ENCODE data around the gene SYTL3. TPM values are rescaled to one million over a fixed set of nuclear protein-coding genes. Genes with fewer than 3 reads are reported as not detected.

The SYTL3 gene
- total and polyA plus RNA-seq, 7 donors = 1.7 to 17.3 (median 4.1) TPM

DNA sequence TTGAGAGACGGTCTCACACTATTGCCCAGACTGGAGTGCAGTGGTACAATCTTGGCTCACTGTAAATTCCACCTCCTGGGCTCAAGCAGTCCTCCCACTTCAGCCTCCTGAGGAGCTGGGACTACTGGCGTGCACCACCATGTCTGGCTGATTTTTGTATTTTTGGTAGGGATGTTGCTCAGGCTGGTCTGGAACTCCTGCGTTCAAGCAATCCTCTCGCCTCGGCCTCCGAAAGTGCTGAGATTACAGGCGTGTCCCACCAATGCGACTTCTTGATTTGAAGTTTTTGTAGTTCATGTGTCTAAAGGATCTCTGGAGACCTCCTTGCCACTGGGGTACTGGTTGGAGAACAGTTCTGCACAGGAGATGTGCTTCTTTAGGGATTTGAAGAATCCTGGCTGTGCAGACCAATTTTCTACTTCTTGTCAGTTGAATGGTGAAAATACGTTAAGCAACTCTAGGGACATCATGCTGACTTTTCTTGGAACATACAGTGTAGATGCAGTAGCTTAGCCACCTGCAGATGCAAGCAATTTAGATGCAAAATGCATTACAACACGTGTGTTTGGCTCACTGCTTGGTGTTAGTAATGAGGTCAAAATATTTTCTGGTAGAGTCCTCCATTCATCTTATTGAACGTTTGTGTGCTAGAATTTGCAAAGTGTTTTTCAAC is 28.2 kb downstream of the SYTL3 start:
- Histone ChIP-seq H3K27me3 (ENCODE audit: insufficient read depth in 3 of 3, low read length in 2 of 3) (no peaks in the 10 kb centered on the region), H3K27ac (no peak overlapping the region), H3K4me3 (no peak overlapping the region), H3K4me1 (no peaks in the 10 kb centered on the region), H3K9me3 (no peaks in the 10 kb centered on the region), H3K36me3 (ENCODE audit: insufficient read depth in 1 of 2, low read depth in 1 of 2) (no peaks in the 10 kb centered on the region)
- 74 to 83% (median 79%) methylated on average over 11 of the region's 11 CpGs for whole genome bisulfite sequencing, 3 donors
- no peak for ATAC-seq
- TF ChIP-seq, protein P1, sequence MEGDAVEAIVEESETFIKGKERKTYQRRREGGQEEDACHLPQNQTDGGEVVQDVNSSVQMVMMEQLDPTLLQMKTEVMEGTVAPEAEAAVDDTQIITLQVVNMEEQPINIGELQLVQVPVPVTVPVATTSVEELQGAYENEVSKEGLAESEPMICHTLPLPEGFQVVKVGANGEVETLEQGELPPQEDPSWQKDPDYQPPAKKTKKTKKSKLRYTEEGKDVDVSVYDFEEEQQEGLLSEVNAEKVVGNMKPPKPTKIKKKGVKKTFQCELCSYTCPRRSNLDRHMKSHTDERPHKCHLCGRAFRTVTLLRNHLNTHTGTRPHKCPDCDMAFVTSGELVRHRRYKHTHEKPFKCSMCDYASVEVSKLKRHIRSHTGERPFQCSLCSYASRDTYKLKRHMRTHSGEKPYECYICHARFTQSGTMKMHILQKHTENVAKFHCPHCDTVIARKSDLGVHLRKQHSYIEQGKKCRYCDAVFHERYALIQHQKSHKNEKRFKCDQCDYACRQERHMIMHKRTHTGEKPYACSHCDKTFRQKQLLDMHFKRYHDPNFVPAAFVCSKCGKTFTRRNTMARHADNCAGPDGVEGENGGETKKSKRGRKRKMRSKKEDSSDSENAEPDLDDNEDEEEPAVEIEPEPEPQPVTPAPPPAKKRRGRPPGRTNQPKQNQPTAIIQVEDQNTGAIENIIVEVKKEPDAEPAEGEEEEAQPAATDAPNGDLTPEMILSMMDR (IDR thresholded peaks at IDR 0.05) = no peak
- no peak for DNase-seq
- intact Hi-C loops (cut with DNase I) = no loop called here

DNA sequence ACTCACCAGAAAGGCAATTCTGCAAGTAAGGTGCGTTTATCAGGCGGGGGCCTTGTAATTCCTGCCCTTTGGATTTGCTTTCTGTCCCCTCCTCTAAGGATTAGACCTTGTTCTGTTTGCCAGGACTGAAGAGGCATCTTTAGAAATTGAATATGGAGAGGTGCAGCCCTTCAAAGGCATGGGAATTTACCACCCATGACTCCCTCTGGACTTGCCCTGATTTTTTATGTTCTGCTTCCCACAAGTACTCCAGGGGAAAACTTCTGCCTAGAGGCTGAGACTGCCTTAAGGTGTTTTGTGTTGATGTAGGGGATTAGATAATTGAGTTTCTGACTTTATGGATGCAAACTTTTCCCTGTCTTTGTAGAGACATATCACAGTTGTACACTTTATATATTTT is 30.2 kb downstream of the SYTL3 start:
- no peak for ATAC-seq

DNA sequence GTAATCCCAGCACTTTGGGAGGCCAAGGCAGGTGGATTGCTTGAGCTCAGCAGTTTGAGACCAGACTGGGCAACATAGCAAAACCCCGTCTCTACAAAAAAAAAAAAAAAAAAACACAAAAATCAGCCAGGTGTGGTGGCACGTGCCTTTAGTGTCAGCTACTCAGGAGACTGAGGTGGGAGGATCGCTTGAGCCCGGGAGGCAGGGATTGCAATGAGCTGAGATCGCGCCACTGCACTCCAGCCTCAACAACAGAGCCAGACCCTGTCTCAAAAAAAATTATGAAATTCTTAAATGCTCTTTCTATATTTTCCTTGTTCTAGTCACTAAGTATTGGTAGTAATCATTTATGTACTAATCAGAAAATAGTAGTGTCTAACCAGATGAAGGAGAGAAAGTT is 30.6 kb downstream of the SYTL3 start:
- TF ChIP-seq, protein P1 (IDR thresholded peaks at IDR 0.05) = no peak
- peaks cover 0 to 9% of the 10 kb centered on the region in 2 donors for H3K36me3 ChIP-seq (ENCODE audit: insufficient read depth in 1 of 2, low read depth in 1 of 2)
- H3K27ac ChIP-seq = no peak overlapping the region
- ATAC-seq = no peak
- no peaks in the 10 kb centered on the region for H3K9me3 ChIP-seq
- 92 to 97% (median 94%) methylated on average over 6 of the region's 6 CpGs for WGBS, 3 donors
- peaks cover 8% of the 10 kb centered on the region for H3K4me1 ChIP-seq
- H3K4me3 ChIP-seq = no peak overlapping the region
- intact Hi-C loops (cut with DNase I) = no loop called here
- no peaks in the 10 kb centered on the region for H3K27me3 ChIP-seq (ENCODE audit: insufficient read depth in 3 of 3, low read length in 2 of 3)
- DNase-seq = no peak

More for the DNA sequence above, 30.2 kb downstream of the SYTL3 start:
- TF ChIP-seq, protein P1 (IDR thresholded peaks at IDR 0.05) = no peak
- no peak overlapping the region for H3K4me3 ChIP-seq
- DNase-seq = no peak
- intact Hi-C loops (cut with DNase I) = no loop called here
- H3K27me3 ChIP-seq (ENCODE audit: insufficient read depth in 3 of 3, low read length in 2 of 3) = no peaks in the 10 kb centered on the region
- H3K4me1 ChIP-seq = peaks cover 7% of the 10 kb centered on the region
- H3K36me3 ChIP-seq (ENCODE audit: insufficient read depth in 1 of 2, low read depth in 1 of 2) = peaks cover 0 to 9% of the 10 kb centered on the region in 2 donors
- H3K27ac ChIP-seq = no peak overlapping the region
- no peaks in the 10 kb centered on the region for H3K9me3 ChIP-seq
- 84 to 97% (median 88%) methylated on average over 2 of the region's 2 CpGs for WGBS, 3 donors

DNA sequence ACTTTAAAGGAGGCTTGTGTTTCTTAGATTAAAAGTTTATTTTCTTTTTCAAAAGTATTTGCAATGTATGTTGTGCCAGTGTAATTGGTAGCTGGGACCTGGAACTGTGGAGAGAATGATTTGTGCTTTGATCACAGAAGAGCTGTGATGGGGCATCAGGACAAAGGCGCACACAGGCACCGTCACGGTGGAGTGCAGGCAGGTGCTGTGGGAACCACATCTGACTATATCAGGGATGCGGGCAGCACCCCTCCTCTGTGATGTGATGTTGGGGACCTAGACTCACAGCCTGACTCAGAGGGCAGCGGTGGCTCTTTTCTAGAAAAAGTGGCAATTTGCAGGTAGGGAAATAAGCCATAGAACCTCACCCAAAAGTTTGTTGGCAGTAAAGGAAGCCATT is 34.5 kb downstream of the SYTL3 start:
- Histone ChIP-seq H3K4me3 (no peak overlapping the region), H3K27ac (no peak overlapping the region), H3K4me1 (peaks cover 8% of the 10 kb centered on the region), H3K36me3 (ENCODE audit: insufficient read depth in 1 of 2, low read depth in 1 of 2) (peaks cover 0 to 9% of the 10 kb centered on the region in 2 donors), H3K9me3 (no peaks in the 10 kb centered on the region), H3K27me3 (ENCODE audit: insufficient read depth in 3 of 3, low read length in 2 of 3) (no peaks in the 10 kb centered on the region)
- ATAC-seq (no peak), DNase-seq (no peak)
- intact Hi-C loops (cut with DNase I) = no loop called here
- TF ChIP-seq, protein P1 (IDR thresholded peaks at IDR 0.05) = no peak
- 90 to 98% (median 95%) methylated on average over 5 of the region's 5 CpGs for WGBS, 3 donors

Data from psoas muscle (tissue), 8 donors.